ENCODE results near the gene ARL16.

The ARL16 gene

GRCh38 chr17:81666092-81666341, 17.6 kb downstream of the ARL16 start:
- peak; percentile 64 for DNase-seq

- DNase-seq = peak; percentile 49
Observed at GRCh38 chr17:81665205-81666091, 18.1 kb downstream of the ARL16 start.

- no peak for DNase-seq
Observed at GRCh38 chr17:81664051-81664470, 19.5 kb downstream of the ARL16 start.

GRCh38 chr17:81662002-81662401, 21.6 kb downstream of the ARL16 start:
- no peak for DNase-seq

GRCh38 chr17:81660441-81660840, 23.2 kb downstream of the ARL16 start:
- DNase-seq = no peak

GRCh38 chr17:81659038-81659437, 24.6 kb downstream of the ARL16 start:
- DNase-seq = no peak

- no peak for DNase-seq
Observed at GRCh38 chr17:81656835-81657234, 26.8 kb downstream of the ARL16 start.

- no peak for DNase-seq
Observed at GRCh38 chr17:81656118-81656743, 27.4 kb downstream of the ARL16 start, which contains the start of gene PDE6G. TSS of gene PDE6G (minus strand) at chr17:81656542. CDS start at chr17:81653305, 3,237 bp downstream.

- DNase-seq = no peak
Observed at GRCh38 chr17:81655378-81656117, 28.0 kb downstream of the ARL16 start.

- no peak for DNase-seq
Observed at GRCh38 chr17:81652906-81653771, 30.5 kb downstream of the ARL16 start.

GRCh38 chr17:81651692-81652091, 31.9 kb downstream of the ARL16 start:
- peak; percentile 57 for DNase-seq

GRCh38 chr17:81650951-81651350, 32.6 kb downstream of the ARL16 start:
- DNase-seq = no peak

- no peak for DNase-seq
Observed at GRCh38 chr17:81648707-81649085, 34.9 kb downstream of the ARL16 start.

- no peak for DNase-seq
Observed at GRCh38 chr17:81648013-81648706, 35.4 kb downstream of the ARL16 start.

- DNase-seq = no peak
Observed at GRCh38 chr17:81647640-81648012, 36.0 kb downstream of the ARL16 start.

GRCh38 chr17:81646869-81647600, 36.6 kb downstream of the ARL16 start:
- DNase-seq = peak; percentile 15

GRCh38 chr17:81644976-81645952, 38.3 kb downstream of the ARL16 start:
- no peak for DNase-seq

- DNase-seq = no peak
Observed at GRCh38 chr17:81644496-81644895, 39.1 kb downstream of the ARL16 start.

- DNase-seq = no peak
Observed at GRCh38 chr17:81641825-81642489, 41.6 kb downstream of the ARL16 start.

GRCh38 chr17:81640011-81640410, 43.6 kb downstream of the ARL16 start:
- no peak for DNase-seq
